RWPE2 (cell line): Measurements from ENCODE around the gene USP32.

Experiments used
- ATAC-seq: fragments of 200-7000 bp; cut with Tn5 transposase; 3 replicates; pipeline ENCODE4 v1.9.1; 2021; ENCODE audit warnings: low read depth
- DNase-seq: peaks from one replicate; pipeline ENCODE4 v3.0.0-alpha.2; 2020; ENCODE audit warnings: low spot score
- H3K27ac ChIP-seq: fragments of 450-650 bp; 2 replicates; pipeline ENCODE4 v1.5.1; 2017; ENCODE audit warnings: mild to moderate bottlenecking; ENCODE audit not compliant: poor library complexity, severe bottlenecking
- H3K27me3 ChIP-seq: fragments of 250-450 bp; sonication (Bioruptor Pico); 2 replicates; pipeline ENCODE4 v1.5.1; 2021; ENCODE audit warnings: mild to moderate bottlenecking, moderate library complexity; ENCODE audit not compliant: insufficient read depth, poor library complexity, severe bottlenecking
- H3K36me3 ChIP-seq: fragments of 250-450 bp; sonication (Bioruptor Pico); 2 replicates; pipeline ENCODE4 v1.5.1; 2020; ENCODE audit warnings: low read depth, mild to moderate bottlenecking, moderate library complexity
- H3K4me1 ChIP-seq: fragments of 250-450 bp; sonication (Bioruptor Pico); 2 replicates; pipeline ENCODE4 v1.5.1; 2021; ENCODE audit warnings: mild to moderate bottlenecking, moderate library complexity; ENCODE audit not compliant: insufficient read depth, poor library complexity, severe bottlenecking
- H3K4me3 ChIP-seq: fragments of 250-450 bp; sonication (Bioruptor Pico); 2 replicates; pipeline ENCODE4 v1.5.1; 2021; ENCODE audit warnings: mild to moderate bottlenecking, moderate library complexity; ENCODE audit not compliant: severe bottlenecking
- H3K9me3 ChIP-seq: fragments of 250-450 bp; sonication (Bioruptor Pico); 2 replicates; pipeline ENCODE4 v1.5.1; 2021; ENCODE audit warnings: mild to moderate bottlenecking, moderate library complexity; ENCODE audit not compliant: severe bottlenecking
- TF ChIP-seq, protein P1 (sequence below): fragments of 450-650 bp; IDR thresholded peaks from one replicate; pipeline ENCODE4 v1.5.1; 2017; ENCODE audit warnings: mild to moderate bottlenecking, moderate library complexity; ENCODE audit not compliant: poor library complexity, severe bottlenecking

USP32 gene

GRCh38 chr17:60153606-60154390, 238.1 kb downstream of the USP32 start:
- TF ChIP-seq, protein P1, sequence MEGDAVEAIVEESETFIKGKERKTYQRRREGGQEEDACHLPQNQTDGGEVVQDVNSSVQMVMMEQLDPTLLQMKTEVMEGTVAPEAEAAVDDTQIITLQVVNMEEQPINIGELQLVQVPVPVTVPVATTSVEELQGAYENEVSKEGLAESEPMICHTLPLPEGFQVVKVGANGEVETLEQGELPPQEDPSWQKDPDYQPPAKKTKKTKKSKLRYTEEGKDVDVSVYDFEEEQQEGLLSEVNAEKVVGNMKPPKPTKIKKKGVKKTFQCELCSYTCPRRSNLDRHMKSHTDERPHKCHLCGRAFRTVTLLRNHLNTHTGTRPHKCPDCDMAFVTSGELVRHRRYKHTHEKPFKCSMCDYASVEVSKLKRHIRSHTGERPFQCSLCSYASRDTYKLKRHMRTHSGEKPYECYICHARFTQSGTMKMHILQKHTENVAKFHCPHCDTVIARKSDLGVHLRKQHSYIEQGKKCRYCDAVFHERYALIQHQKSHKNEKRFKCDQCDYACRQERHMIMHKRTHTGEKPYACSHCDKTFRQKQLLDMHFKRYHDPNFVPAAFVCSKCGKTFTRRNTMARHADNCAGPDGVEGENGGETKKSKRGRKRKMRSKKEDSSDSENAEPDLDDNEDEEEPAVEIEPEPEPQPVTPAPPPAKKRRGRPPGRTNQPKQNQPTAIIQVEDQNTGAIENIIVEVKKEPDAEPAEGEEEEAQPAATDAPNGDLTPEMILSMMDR = no peak
- DNase-seq (no peak), ATAC-seq (no peak)
- Histone ChIP-seq H3K27ac (no peak overlapping the region), H3K4me3 (no peak overlapping the region), H3K9me3 (no peaks in the 10 kb centered on the region), H3K27me3 (peaks cover 47% of the 10 kb centered on the region), H3K4me1 (no peaks in the 10 kb centered on the region), H3K36me3 (no peaks in the 10 kb centered on the region)

- no peak for ATAC-seq
- Histone ChIP-seq H3K9me3 (no peaks in the 10 kb centered on the region), H3K4me3 (no peak overlapping the region), H3K27me3 (peaks cover 54% of the 10 kb centered on the region), H3K27ac (no peak overlapping the region), H3K4me1 (no peaks in the 10 kb centered on the region), H3K36me3 (no peaks in the 10 kb centered on the region)
- no peak for DNase-seq
- TF ChIP-seq, protein P1 = no peak
Measured at GRCh38 chr17:60151355-60151754, 240.6 kb downstream of the USP32 start.

DNA sequence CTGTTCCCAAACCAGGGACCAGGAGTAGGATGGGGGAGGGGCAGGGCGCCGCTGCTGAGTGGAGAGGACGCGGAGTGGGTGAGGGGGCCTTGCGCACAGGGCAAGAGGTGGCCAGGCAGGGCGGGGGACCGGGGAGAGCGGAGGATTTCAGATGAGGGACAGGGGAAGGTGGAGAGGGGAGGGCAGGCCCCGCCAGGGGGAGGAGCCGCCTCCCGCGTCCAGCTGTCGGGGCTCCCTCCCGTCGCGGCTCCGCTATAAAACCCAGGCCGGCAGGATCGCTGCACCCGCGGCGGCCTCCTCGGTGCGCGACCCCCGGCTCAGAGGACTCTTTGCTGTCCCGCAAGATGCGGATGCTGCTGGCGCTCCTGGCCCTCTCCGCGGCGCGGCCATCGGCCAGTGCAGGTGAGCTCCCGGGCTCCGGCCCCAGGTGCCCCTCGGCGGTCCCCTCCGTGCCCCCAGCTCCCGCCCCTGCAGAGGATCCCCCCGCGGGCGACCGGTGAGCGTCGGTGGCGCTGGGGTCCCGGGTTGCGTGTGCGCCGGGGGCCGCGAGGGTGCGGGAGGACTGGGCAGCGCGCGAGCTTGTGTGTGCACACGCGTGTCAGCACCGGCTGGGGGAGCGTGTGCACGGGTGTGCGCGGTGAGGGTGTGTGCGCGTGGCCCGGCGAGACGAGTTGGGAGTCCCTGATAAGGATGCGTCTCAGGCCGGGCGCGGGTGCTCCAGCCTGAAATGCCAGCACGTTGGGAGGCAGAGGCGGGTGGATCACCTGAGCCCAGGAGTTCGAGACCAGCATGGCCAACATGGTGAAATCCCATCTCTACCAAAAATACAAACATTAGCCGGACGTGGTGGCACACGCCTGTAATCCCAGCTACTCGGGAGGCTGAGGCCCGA, 242.0 kb downstream of the USP32 start, which contains the start of gene CA4:
Gene CA4 (plus strand): TSS at position 283 of the 892 bp plus-strand sequence. CDS start 62 bp downstream, at position 345.
- no peak within 1 kb of the TSS for H3K4me3 ChIP-seq
- no peak within 1 kb of the TSS for H3K27ac ChIP-seq
- TF ChIP-seq, protein P1 = no peak
- H3K27me3 ChIP-seq = peaks cover 65% of the 10 kb centered on the region
- H3K36me3 ChIP-seq = no peaks in the 10 kb centered on the region
- DNase-seq = no peak
- ATAC-seq = no peak
- H3K9me3 ChIP-seq = no peaks in the 10 kb centered on the region
- no peaks in the 10 kb centered on the region for H3K4me1 ChIP-seq

GRCh38 chr17:60148373-60148772, 243.6 kb downstream of the USP32 start:
- TF ChIP-seq, protein P1 = no peak
- DNase-seq (no peak), ATAC-seq (no peak)
- no peak overlapping the region for H3K27ac ChIP-seq
- no peaks in the 10 kb centered on the region for H3K9me3 ChIP-seq
- no peaks in the 10 kb centered on the region for H3K36me3 ChIP-seq
- no peaks in the 10 kb centered on the region for H3K4me1 ChIP-seq
- peaks cover 71% of the 10 kb centered on the region for H3K27me3 ChIP-seq
- H3K4me3 ChIP-seq = no peak overlapping the region
